SK-N-SH (cell line): ENCODE data around the gene PSMB2.

Experiments
- CHD2 ChIP-seq: fragments of 150-350 bp; IDR thresholded peaks from 2 replicates; pipeline ENCODE4 v1.6.1; 2018; ENCODE audit warnings: low read length; ENCODE audit not compliant: partially characterized antibody
- ELF1 ChIP-seq: IDR thresholded peaks from 2 replicates; pipeline ENCODE4 v1.4.0; 2012
- EZH2phosphoT487 ChIP-seq: fragments of 200-600 bp; sonication (generic); IDR thresholded peaks from 2 replicates; pipeline ENCODE4 v1.6.1; 2017; ENCODE audit warnings: low read depth, mixed run types, mild to moderate bottlenecking, antibody characterized with exemption, moderate library complexity, borderline replicate concordance
- GABPA ChIP-seq: IDR thresholded peaks from 2 replicates; pipeline ENCODE4 v1.4.0; 2012; ENCODE audit warnings: low read depth, mild to moderate bottlenecking
- MXI1 ChIP-seq: IDR thresholded peaks from 2 replicates; pipeline ENCODE4 v1.6.1; 2012; ENCODE audit warnings: mild to moderate bottlenecking, low read depth, low read length, improper control_type of control experiment
- NFIC ChIP-seq: IDR thresholded peaks from 2 replicates; pipeline ENCODE4 v1.4.0; 2012; ENCODE audit warnings: borderline replicate concordance
- POLR2AphosphoS5 ChIP-seq: IDR thresholded peaks from 2 replicates; pipeline ENCODE4 v1.6.1; 2012; ENCODE audit warnings: low read depth, low read length
- SMC3 ChIP-seq: IDR thresholded peaks from 2 replicates; pipeline ENCODE4 v1.6.1; 2012; ENCODE audit warnings: low read depth, low read length, improper control_type of control experiment
- USF2 ChIP-seq: fragments of 150-350 bp; IDR thresholded peaks from 2 replicates; pipeline ENCODE4 v1.6.1; 2017; ENCODE audit warnings: antibody characterized with exemption, low read length, low read depth, borderline replicate concordance
- ZBTB33 ChIP-seq: IDR thresholded peaks from 2 replicates; pipeline ENCODE4 v1.4.0; 2012; ENCODE audit warnings: low read depth, borderline replicate concordance
- TF ChIP-seq, protein P1 (sequence below): fragments of 200-600 bp; sonication (generic); IDR thresholded peaks from 2 replicates; pipeline ENCODE4 v1.6.1; 2017; ENCODE audit warnings: antibody characterized with exemption, mild to moderate bottlenecking, moderate library complexity

GRCh38 chr1:35555601-35556477 lies 85.5 kb downstream of the PSMB2 start:
- no peak for TF ChIP-seq ZBTB33
- TF ChIP-seq, protein P1, sequence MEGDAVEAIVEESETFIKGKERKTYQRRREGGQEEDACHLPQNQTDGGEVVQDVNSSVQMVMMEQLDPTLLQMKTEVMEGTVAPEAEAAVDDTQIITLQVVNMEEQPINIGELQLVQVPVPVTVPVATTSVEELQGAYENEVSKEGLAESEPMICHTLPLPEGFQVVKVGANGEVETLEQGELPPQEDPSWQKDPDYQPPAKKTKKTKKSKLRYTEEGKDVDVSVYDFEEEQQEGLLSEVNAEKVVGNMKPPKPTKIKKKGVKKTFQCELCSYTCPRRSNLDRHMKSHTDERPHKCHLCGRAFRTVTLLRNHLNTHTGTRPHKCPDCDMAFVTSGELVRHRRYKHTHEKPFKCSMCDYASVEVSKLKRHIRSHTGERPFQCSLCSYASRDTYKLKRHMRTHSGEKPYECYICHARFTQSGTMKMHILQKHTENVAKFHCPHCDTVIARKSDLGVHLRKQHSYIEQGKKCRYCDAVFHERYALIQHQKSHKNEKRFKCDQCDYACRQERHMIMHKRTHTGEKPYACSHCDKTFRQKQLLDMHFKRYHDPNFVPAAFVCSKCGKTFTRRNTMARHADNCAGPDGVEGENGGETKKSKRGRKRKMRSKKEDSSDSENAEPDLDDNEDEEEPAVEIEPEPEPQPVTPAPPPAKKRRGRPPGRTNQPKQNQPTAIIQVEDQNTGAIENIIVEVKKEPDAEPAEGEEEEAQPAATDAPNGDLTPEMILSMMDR, result no peak
- no peak for TF ChIP-seq EZH2phosphoT487
- no peak for TF ChIP-seq POLR2AphosphoS5
- no peak for TF ChIP-seq ELF1
- no peak for TF ChIP-seq MXI1
- no peak for TF ChIP-seq SMC3
- no peak for TF ChIP-seq NFIC
- TF ChIP-seq GABPA, result no peak
- no peak for TF ChIP-seq CHD2
- no peak for TF ChIP-seq USF2
